Activated gamma-delta T cell treated with anti-CD3 and anti-CD28 coated beads, Interleukin-2, amount 50 U/mL, for 16 hours (primary cell): ENCODE measurements around the gene URB1.

Experiments
- DNase-seq: peaks from one replicate; pipeline ENCODE4 v3.0.0-alpha.2; 2020; ENCODE audit warnings: low read depth

The URB1 gene

DNA sequence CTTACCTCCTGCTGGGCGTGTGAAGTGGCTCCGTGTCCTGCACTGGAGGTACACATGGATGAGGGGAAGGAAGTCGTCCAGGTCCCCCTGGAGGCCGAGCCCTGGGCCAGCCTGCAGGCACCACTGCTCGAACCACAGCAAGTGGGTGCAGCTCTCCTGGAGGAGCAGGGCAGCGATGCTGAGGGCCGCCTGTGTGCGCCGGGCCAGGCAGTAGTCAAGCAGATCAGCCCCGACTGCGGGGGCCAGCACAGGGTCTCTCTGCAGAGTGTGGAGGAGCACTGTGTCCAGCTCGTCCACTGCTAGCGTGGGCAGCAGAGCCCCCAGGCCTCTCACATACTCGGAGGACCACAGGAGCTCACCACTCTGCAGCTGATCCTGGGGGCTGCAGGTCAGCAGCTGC, 45.9 kb downstream of the URB1 start:
- DNase-seq: no peak

DNA sequence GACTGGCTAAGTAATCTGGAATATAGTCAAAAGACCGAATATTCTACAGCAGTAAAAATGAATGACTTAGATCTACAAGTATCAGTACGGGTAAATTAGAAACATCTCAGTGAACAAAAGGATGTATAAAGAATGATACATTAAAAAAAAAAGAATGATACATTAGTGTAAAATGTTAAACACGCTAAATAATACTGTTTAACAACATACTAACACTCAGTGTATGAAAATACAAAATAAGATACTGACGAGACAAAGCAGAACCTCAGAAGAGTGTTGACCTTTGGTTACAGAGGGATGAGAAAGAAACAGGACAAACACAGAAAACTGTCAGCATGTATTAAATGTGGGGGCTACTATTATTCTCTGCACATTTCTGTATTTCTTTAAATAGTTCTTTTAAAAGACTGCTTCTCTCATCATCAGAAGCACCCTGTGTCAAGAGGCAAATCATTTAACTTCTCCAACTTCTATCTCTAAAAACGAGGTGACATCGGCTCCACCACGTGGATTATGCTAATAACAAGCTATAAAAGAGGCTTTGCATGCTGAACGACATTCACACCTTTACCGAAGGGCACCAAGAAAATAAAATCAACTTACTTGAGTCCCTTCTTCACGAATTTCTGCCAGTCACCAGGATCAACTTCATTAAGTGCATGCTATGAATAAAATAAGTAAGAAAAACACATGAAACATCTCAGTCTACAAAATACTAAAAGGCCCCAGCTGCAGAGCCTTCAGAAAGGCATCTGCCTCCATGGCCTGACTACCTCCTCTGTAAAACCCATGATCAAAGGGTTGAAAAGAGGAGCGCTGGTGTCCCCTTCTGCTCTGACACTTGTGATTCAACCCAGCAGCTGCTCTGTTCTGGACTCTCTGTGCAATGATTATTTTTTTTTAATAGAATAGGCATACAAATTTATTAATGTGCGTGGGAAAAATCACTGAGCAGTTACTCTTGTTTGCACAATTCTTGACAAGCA, 51.7 kb downstream of the URB1 start:
- no peak for DNase-seq

DNA sequence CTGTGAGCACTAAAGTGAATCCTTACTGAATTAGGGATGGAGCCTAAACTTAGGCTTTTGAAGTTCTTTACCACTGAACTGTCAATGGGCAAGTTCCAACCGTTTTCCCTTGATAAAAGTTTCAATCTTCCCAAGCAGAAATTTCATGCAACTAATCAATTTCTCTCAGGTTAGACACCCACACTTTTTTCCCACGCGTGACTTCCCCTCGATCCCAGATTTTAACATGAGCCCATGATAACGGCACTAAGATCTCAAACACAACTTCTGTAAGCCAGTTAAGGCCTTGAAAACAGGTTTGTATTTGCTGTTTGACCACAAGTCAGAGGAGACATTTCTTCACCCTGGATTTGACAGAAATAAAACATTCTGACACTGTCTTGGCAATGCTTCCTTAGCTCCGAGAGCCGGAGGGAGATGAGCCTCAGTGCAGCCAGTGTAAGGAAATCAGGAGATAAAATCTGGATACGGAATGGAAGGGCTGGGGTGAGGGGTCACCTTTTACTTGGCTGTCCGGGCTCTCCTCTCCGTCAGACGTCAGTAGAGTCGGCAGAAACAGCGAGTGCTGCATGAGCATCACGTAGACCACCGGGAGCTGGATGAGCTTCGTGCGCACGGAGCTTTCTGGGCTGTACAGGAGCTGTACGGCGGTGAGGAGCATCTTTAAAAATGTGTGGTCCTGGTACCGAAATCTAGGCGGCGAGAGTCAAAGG, 54.4 kb downstream of the URB1 start:
- DNase-seq: no peak

DNA sequence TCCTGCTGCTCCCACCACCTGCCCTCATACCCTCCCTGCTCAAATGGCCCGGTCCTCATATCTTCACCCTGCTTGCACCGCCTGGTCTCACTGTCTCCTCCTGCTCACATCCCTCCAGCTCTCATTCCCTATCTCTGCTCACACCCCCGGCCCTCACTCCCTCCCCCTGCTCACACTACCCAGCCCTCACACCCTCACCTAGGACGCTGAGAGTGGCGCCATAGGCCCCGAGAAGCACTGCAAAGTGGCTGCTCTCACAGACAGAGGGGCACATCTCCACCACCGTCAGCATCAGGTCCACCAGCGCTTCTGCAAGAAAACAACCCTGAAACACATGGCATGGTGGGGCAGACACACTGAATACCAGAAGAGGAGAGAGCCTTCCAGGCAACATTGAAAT, 55.6 kb downstream of the URB1 start:
- DNase-seq: no peak

DNA sequence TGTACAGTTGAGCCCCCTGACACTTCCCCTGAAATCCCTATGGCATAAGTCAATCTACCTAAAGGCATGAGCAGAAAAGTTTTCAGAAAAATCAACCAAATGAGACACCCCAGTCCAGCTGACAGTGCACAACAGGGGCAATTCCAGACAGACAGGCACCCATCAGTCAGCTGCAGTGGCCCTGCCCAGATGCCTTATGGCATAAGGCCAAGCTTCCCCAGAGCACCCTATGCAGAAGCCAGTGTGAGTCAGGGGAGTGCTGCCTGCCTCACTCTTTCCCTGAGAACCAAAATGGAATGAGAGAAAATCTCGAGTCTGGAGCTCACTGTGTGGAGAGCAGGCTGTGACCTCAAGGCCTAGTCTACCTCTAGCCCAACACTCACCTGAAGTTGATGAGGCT, 56.1 kb downstream of the URB1 start:
- DNase-seq: no peak

DNA sequence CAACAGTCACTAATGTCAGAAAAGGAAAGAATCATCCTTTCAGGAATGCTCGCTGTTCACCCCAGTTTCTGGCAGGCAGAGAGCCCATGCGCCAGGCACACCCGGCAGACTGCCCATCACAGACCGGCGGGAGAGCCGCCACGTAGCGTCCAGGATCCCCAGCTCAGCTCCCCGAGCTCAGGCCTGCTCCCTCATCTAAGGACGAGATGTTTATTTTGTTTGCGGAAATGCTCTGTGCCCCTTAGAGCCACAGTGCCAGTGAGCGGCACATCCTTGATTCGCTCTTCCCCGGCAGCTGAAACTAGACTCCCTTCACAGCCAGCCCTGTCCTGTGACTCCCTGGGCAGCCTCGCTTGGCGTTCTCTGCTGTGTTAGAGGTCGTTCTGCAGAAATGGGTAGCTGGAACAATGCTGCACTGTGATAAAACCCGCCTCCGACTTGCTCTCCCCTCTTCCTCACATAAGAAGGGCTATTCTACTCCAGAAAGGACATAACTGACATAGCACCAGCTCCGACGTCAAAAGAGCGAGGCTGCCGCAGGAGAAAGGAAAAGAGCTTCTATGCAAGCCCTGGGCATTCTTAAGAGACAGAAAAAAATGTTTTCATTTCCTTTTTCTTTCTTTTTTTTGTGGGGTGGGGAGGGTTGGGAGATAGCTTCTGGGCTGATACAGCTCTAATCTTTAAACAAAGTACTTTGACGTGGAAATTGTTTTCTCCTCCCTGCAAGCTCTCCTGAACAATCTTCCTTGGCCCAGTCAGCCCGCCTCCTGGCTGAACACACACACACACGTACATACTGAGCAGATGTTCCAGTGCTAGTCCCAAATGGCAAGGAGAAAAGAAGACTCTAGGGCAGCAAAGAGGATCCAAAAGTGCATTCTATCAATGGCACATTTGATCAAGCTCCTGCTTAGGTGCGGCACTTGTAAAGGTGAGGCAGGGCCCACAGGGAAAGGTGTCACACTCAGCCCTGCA, 56.9 kb downstream of the URB1 start:
- DNase-seq: no peak

DNA sequence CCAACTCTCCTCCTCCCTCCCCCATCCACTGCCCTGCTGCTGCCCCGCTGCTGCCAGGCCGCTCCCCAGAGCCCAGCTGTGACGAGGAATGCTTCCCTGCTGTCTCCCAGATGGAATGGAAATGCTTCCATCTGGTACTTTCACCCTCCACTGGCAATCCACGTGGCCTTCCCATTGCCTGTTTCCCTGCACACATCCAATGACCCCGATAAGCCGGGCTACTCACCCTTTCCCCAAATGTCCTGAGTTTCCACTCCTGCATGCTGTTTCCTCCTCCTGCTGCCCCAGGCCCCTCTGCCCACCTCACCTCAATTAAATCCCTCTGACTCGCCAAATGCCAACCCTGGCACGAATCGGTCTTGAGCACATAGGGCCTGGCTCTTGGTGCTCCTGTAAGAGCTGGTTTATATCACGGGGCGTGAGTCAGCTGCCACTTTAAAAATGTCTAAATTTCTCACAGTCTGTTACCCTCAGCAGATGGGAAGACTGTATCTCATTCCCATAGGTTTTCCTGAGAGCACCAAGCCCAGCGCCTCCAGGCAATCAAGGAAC, 57.8 kb downstream of the URB1 start:
- DNase-seq: no peak

DNA sequence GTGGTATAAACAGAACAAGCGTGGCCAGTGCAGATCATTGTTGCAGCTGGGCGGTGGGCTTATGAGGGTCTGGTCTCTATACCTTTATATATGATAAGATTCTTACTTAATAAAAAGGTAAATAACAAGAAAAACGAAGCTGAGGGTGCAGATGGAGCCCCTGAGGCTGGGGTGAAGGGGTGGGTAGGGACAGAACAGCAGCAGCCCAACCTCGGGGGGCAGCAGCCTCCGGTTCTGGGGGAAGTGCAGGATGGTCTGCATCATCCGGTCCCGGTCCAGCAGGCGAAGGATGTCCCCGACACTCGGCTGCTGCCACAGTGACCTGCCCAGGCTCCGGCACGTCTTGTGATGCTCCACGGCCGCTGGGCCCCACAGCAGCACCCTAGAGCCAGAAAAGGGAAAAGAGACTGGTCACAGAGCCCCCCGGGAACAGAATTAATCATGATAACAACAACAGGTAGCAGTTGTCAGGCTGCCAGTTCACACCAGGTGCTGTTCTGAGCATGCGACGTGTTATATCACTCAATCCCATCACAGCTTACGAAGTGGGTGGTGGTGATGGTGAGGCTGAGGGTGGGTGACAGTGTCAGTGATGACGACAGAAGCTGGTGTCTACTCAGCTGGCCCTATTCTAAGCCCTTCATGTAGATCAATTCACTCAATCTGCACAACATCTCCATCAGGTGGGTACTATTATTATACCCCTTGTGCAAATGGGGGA, 58.7 kb downstream of the URB1 start:
- no peak for DNase-seq

DNA sequence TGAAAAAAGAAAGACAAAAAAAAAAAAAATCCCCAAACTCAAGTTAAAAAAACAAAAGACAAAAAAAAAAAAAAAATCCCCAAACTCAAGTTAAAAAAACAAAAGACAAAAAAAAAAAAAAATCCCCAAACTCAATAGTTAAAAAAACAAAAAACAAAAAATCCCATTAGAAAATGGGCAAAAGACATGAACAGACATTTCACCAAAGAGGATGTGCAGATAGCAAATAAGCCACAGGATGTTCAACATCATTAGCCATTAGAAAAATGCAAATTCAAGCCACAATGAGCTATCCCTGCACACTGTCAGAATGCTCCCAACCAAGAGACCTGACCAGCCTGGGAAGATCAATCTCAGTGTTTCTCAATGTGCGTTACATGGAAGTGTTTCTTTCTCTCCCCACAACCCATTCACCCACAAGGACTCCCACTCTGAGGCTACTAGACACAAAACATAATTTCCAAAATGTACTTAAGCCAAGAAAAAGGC, 60.3 kb downstream of the URB1 start:
- no peak for DNase-seq

DNA sequence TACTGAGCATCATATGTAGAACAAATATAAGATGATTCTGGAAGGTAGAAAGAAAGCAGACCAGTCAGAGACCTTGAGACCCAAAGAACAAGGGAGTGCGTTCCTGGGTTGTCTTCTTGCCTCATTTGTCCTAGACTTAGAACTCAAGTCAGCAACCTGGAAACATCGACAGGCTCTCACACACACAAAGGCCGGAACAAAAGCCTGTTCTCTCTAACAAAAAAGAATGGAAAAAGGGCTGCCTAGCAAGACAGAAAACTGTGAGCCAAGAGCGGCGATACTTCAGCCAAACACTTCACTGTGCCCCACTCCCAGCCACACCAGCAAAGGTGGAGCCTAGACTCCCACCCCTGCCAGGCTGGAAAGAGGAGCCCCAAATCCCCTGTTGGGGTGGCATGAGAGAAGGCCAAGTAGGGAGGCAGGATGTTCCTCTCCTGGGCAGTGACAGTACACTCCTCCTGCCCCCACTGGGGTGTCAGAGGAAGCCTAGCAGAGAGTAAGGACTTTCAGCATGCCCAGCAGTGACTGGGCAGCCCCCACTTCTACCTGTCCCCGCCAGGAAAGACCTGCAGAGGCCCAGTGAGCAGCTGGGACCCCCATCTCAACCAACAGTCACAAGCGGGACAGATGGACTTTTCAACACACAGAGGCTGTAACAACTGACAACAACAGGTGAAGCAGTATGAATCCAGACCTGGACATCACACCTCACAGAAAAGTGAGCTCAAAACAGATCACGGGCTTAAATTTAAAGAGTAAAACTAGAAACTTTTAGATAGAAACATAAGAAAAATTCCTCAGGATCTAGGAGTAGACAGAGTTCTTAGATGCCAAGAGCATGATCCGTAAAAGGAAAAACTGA, 61.1 kb downstream of the URB1 start:
- DNase-seq: no peak

DNA sequence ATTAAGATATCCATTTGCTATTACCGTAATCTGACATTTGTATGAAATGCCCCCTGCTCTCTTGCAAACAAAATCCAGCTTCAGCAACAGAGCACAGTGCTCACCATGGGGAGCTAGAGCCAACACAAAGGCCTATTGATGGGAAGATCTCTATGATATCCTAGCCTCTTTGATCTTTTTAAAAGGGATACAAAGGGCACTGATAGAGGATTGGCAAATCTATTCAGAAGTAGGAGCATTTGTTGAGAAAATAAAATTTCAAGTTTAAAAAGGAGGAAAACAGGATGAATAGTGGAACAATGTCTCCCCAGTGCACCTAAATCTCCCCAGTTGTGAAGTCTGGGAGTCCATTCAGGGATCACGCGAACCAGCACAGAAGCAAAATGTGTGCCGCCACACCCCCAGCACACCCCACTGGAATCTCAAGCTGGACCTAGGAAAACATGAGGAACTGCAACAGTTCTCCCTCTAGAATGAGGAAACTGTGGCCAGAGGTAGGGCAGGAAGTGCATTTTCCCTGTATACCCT, 62.0 kb downstream of the URB1 start:
- no peak for DNase-seq

DNA sequence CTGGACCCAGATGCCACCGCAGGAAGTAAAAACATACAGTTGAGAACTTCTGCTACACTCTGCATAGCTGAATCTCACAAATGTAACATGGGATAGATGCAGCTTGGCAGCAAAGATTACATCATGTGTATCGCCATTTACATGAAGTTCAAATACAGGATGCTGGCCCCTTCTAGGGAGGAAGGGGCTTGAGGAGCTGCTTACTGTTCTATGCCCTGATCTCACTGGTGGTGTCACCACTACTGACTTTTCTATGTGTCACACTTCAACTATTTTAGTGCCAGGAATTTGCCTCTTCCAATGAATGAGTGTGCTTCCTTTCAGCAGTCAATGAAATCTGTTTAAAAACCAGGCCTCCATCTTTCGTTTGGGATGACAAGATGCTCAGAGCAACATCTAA, 63.0 kb downstream of the URB1 start:
- DNase-seq: no peak

DNA sequence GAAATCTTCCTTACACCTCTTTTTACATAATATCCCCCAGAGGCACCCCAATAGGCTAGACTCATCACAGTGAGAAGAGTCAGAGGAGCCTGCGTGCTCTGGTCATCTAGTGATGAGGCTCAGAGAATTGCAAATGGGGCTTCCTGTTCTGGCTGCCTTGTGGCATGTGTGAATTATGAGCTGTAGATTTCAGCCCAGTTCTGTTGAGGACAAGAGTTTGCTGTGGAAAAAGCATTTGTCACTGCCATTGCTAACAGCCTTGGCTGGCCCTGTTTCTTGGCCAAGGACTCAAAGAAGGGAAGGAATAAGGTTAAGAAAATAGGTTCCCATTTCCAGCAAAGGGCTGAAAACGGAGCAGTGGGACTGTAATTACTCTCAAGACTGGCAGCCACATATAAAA, 63.5 kb downstream of the URB1 start:
- no peak for DNase-seq

DNA sequence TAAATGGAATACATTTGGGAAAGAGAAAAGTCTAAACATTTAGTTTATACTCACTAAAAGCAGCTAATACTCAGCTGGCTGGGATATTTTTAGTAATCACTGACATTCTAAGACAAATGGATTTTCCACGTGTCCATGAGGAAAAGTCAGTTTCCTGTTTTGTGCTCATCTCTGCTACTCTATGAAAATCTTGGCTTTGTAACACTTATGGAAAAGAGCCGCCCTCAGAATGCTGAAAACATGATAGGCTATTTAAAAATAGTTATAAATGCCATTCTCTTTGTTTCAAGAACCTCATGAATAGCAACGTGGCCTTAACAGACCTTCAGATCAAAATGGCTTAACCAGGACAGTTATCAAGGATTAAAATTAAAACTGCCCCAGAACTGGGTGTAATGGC, 64.2 kb downstream of the URB1 start:
- no peak for DNase-seq

DNA sequence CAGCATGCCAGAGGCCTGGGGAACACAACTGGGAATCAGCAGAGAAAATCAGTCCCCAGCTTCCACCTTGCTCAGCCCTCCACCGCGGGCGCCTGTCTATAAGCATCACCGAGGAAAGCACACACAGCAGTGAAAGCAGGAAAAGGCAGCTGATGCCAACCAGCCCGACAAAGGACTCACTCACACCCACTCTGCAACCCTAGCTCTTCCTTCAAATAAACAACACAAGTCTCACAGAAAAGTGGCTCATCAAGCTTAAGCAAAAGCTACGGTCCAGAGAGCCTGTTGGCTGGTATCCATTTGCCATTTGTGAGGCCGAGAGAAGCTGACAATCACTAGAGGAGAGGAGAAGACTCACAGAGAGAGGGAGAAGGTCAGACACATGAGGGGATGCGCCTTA, 67.1 kb downstream of the URB1 start:
- DNase-seq: no peak

DNA sequence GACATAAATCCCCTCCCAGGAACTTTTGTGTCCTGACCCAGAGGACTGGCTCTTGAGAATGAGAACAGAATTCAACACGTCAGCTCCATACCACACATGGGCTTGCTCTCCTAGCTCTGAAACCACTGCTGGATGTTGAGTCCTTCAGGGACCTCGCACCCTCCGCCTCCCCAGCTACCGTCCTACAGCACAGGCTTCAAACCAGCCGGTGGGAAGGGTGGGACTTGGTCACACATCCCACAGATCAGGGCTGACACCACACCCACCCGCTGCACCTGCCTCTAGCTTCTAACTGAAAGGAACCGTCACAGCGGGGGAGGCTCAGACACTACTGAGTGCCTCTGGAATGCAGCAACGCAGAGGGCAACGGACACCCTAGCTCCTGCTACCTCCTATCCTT, 70.1 kb downstream of the URB1 start:
- no peak for DNase-seq

DNA sequence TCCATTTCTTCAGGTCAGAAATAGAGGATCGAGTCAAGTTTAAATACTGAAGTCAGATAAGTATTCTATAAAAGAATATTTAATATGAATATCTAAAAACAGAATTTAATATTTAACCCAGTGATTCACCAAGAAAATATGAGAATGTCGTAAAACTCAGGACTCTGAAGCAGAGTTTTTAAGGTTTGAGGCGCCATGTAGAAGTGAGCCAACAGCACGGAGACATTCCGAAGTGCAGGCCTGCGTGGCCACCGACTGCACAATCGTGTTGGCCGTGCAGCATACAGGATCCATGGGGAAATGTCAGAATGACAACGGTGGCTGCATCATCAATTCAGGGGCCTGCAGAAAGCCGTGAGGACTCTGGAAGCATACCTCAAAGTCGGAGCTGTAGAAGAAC, 70.7 kb downstream of the URB1 start:
- no peak for DNase-seq

DNA sequence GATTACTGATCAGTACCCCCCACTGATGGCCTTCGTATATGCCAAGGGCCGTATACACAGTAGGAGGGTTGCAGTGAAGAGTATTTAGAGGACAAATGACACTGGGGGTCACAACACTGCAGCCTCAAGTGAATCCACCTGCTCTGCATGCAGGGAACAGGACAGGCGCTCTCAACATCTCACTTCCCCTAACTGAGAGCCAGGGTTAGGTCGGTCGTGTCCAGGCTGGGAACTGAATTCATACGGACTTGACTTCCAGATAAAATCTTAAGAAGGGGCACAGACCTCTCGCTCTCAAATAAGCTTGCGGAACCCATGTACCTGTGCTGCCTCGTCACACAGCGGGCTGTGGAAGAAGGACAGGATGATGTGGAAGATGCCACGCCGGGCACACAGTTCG, 71.3 kb downstream of the URB1 start:
- no peak for DNase-seq

DNA sequence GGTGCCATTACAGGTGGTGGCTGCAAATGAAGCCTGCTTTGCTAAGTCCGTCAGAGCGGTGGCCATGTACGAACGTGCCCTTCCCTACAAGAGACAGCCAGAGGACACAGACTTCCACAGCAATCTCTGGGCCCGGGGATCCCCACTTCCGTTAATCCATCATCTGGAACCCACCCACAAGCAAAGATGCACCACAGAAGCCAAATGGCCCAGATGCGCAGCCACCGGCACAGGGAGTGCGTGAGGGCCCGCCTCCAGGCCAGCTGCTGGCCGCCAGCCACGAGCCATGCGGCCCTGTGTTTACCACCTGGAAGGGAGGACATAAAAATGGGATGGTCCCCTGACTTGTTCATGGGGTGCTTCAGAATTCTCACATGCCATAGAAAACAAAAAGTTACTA, 72.1 kb downstream of the URB1 start:
- DNase-seq: no peak

DNA sequence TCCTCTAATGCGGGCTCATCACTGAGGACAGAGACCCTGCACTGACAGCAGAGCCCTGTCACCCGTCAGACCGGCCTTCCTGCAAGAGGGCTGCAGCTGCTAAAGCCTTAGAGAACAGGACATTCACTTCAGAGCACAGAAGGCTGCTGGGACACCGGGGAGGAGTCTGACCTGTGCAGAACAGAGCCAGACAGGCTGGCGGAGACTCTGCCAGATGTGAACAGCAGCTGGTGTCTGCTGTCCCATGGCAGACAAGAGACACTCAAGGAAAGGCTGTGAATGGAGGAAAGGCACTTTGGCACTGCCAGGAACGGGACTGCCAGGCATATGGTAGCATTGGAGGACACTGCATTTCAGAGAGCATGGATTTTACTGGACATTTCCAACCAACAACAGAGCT, 72.8 kb downstream of the URB1 start:
- DNase-seq: no peak
